Type B pancreatic cell (in vitro differentiated cells): ENCODE data around the gene KCTD2. TPM values are rescaled to one million over a fixed set of nuclear protein-coding genes. Genes with fewer than 3 reads are reported as not detected.
"Not testable (repeated sequence)": the region's sequence is repeated elsewhere in the genome, so short reads cannot be mapped to it uniquely, and the experiment has no call there.

ENCODE experiments used
- DNase-seq: peaks from one replicate; pipeline ENCODE4 v3.0.0; 2021; ENCODE audit warnings: mixed read lengths; ENCODE audit not compliant: unreplicated experiment; ENCODE audit errors: extremely low spot score
- H3K27ac Mint-ChIP-seq: 2 replicates; pipeline ENCODE4 v1.8.0; 2021; ENCODE audit warnings: mild to moderate bottlenecking, mixed read lengths
- H3K27me3 Mint-ChIP-seq: 2 replicates; pipeline ENCODE4 v1.8.0; 2021; ENCODE audit warnings: mixed read lengths
- H3K36me3 Mint-ChIP-seq: 2 replicates; pipeline ENCODE4 v1.8.0; 2021; ENCODE audit warnings: mixed read lengths
- H3K4me1 Mint-ChIP-seq: one replicate; pipeline ENCODE4 v1.8.0; 2021; ENCODE audit warnings: mixed read lengths; ENCODE audit not compliant: unreplicated experiment
- H3K4me3 Mint-ChIP-seq: 2 replicates; pipeline ENCODE4 v1.8.0; 2021; ENCODE audit warnings: mild to moderate bottlenecking, mixed read lengths
- H3K9me3 Mint-ChIP-seq: 2 replicates; pipeline ENCODE4 v1.8.0; 2021; ENCODE audit warnings: mixed read lengths
- CTCF ChIP-seq: fragments of 200-600 bp; sonication (generic); conservative IDR thresholded peaks from 2 replicates; pipeline ENCODE4 v1.5.0; 2021; ENCODE audit warnings: antibody characterized with exemption, mild to moderate bottlenecking
- total RNA-seq: library from RNA; stranded (reverse); gene quantifications from 2 replicates; pipeline ENCODE4 v1.2.1, GENCODE V29; 2021; ENCODE audit warnings: low replicate concordance

The KCTD2 gene
- total RNA-seq, 1 donor from 2014 or later: 26.1 TPM

GRCh38 chr17:75003070-75003956 lies 43.7 kb upstream of the KCTD2 start:
- H3K9me3 Mint-ChIP-seq: no peaks in the 10 kb centered on the region
- no peaks in the 10 kb centered on the region for H3K27me3 Mint-ChIP-seq
- peaks cover 11% of the 10 kb centered on the region for H3K36me3 Mint-ChIP-seq
- no peak overlapping the region for H3K27ac Mint-ChIP-seq
- peaks cover 3% of the 10 kb centered on the region for H3K4me1 Mint-ChIP-seq
- TF ChIP-seq CTCF: no peak
- no peak overlapping the region for H3K4me3 Mint-ChIP-seq
- DNase-seq: no peak

GRCh38 chr17:75003957-75004355 lies 43.1 kb upstream of the KCTD2 start:
- no peak for DNase-seq
- H3K4me1 Mint-ChIP-seq: no peaks in the 10 kb centered on the region
- no peak overlapping the region for H3K4me3 Mint-ChIP-seq

GRCh38 chr17:75004371-75004770 lies 42.7 kb upstream of the KCTD2 start:
- H3K4me3 Mint-ChIP-seq: no peak overlapping the region
- no peak for TF ChIP-seq CTCF
- no peak overlapping the region for H3K27ac Mint-ChIP-seq
- H3K27me3 Mint-ChIP-seq: no peaks in the 10 kb centered on the region
- no peak for DNase-seq
- peaks cover 8% of the 10 kb centered on the region for H3K36me3 Mint-ChIP-seq
- no peaks in the 10 kb centered on the region for H3K9me3 Mint-ChIP-seq
- no peaks in the 10 kb centered on the region for H3K4me1 Mint-ChIP-seq

More at GRCh38 chr17:75003957-75004355, 43.1 kb upstream of the KCTD2 start:
- Mint-ChIP-seq H3K27ac (no peak overlapping the region), H3K9me3 (no peaks in the 10 kb centered on the region), H3K27me3 (no peaks in the 10 kb centered on the region), H3K36me3 (peaks cover 8% of the 10 kb centered on the region)
- no peak for TF ChIP-seq CTCF

- Mint-ChIP-seq H3K27me3 (no peaks in the 10 kb centered on the region), H3K36me3 (peaks cover 8% of the 10 kb centered on the region), H3K4me3 (no peak overlapping the region), H3K27ac (no peak overlapping the region), H3K9me3 (no peaks in the 10 kb centered on the region), H3K4me1 (no peaks in the 10 kb centered on the region)
- no peak for DNase-seq
- TF ChIP-seq CTCF: no peak
Measured at GRCh38 chr17:75005291-75005690, 41.7 kb upstream of the KCTD2 start.

- H3K27ac Mint-ChIP-seq: peak overlapping the region; percentile 29
- H3K9me3 Mint-ChIP-seq, H3K4me3 Mint-ChIP-seq, H3K36me3 Mint-ChIP-seq, DNase-seq, H3K27me3 Mint-ChIP-seq, H3K4me1 Mint-ChIP-seq: not testable (repeated sequence)
Measured at GRCh38 chr17:75006084-75006483, 40.9 kb upstream of the KCTD2 start.

- Mint-ChIP-seq H3K27ac (peak overlapping the region; percentile 46), H3K27me3 (no peaks in the 10 kb centered on the region), H3K4me3 (no peak overlapping the region), H3K4me1 (peaks cover 8% of the 10 kb centered on the region), H3K9me3 (no peaks in the 10 kb centered on the region), H3K36me3 (peaks cover 8% of the 10 kb centered on the region)
- TF ChIP-seq CTCF: no peak
- DNase-seq: no peak
Measured at GRCh38 chr17:75006653-75007052, 40.4 kb upstream of the KCTD2 start.
